RKO (cell line): ENCODE measurements around the gene CBX3.
"Not testable (repeated sequence)": the region's sequence is repeated elsewhere in the genome, so short reads cannot be mapped to it uniquely, and the experiment has no call there.

Source experiments
- DNase-seq: peaks from one replicate; pipeline ENCODE4 v3.0.0-alpha.2; 2016; ENCODE audit warnings: low spot score

CBX3 gene

GRCh38 chr7:26202019-26202990 lies 760 bp downstream of the CBX3 start:
- DNase-seq: peak; percentile 56

- DNase-seq: no peak
Observed at GRCh38 chr7:26203016-26203415, 1.5 kb downstream of the CBX3 start.

GRCh38 chr7:26208040-26208439 lies 6.5 kb downstream of the CBX3 start:
- no peak for DNase-seq

GRCh38 chr7:26212921-26213718 lies 11.6 kb downstream of the CBX3 start:
- DNase-seq: no peak

GRCh38 chr7:26213807-26214515 lies 12.4 kb downstream of the CBX3 start:
- DNase-seq: no peak

- no peak for DNase-seq
Observed at GRCh38 chr7:26216049-26216448, 14.5 kb downstream of the CBX3 start.

GRCh38 chr7:26224359-26224758 lies 22.8 kb downstream of the CBX3 start:
- DNase-seq: no peak

- no peak for DNase-seq
Observed at GRCh38 chr7:26227987-26228386, 26.4 kb downstream of the CBX3 start.

GRCh38 chr7:26233902-26234511 lies 32.5 kb downstream of the CBX3 start:
- no peak for DNase-seq

- no peak for DNase-seq
Observed at GRCh38 chr7:26237035-26237807, 35.7 kb downstream of the CBX3 start.

GRCh38 chr7:26238032-26238431 lies 36.5 kb downstream of the CBX3 start:
- no peak for DNase-seq

GRCh38 chr7:26245150-26245549 lies 43.6 kb downstream of the CBX3 start:
- no peak for DNase-seq

GRCh38 chr7:26250239-26250638 lies 48.7 kb downstream of the CBX3 start:
- no peak for DNase-seq

- DNase-seq: not testable (repeated sequence)
Observed at GRCh38 chr7:26261866-26262265, 60.3 kb downstream of the CBX3 start.
